GM19023 (cell line): ENCODE data around the gene PVR.
"Not testable (repeated sequence)": the region's sequence is repeated elsewhere in the genome, so short reads cannot be mapped to it uniquely, and the experiment has no call there.

Experiments used
- ATAC-seq: cut with Tn5 transposase; IDR thresholded peaks from one replicate; pipeline ENCODE4 v1.9.1; 2021; ENCODE audit warnings: mild to moderate bottlenecking, moderate library complexity; ENCODE audit not compliant: unreplicated experiment

The PVR gene

GRCh38 chr19:44645407-44646048, 1.8 kb downstream of the PVR start:
- ATAC-seq, result no peak

- no peak for ATAC-seq
These were observed 2.3 kb downstream of the PVR start for GRCh38 chr19:44646049-44646416.

- no peak for ATAC-seq
These were observed 3.4 kb downstream of the PVR start for GRCh38 chr19:44647144-44647543.

- no peak for ATAC-seq
These were observed 5.0 kb downstream of the PVR start for GRCh38 chr19:44648631-44649251.

GRCh38 chr19:44649578-44650145, 6.0 kb downstream of the PVR start:
- no peak for ATAC-seq

- no peak for ATAC-seq
These were observed 9.6 kb downstream of the PVR start for GRCh38 chr19:44653343-44653742.

GRCh38 chr19:44653977-44654774, 10.5 kb downstream of the PVR start:
- ATAC-seq, result peak; percentile 76

- ATAC-seq, result no peak
These were observed 13.7 kb downstream of the PVR start for GRCh38 chr19:44657211-44657921.

- ATAC-seq, result no peak
These were observed 14.5 kb downstream of the PVR start for GRCh38 chr19:44658069-44658733.

GRCh38 chr19:44660081-44660480, 16.4 kb downstream of the PVR start:
- ATAC-seq, result no peak

- ATAC-seq, result no peak
These were observed 17.5 kb downstream of the PVR start for GRCh38 chr19:44661205-44661604.

- ATAC-seq, result no peak
These were observed 18.2 kb downstream of the PVR start for GRCh38 chr19:44661904-44662303.

GRCh38 chr19:44662691-44663385, 19.1 kb downstream of the PVR start:
- ATAC-seq, result no peak

- no peak for ATAC-seq
These were observed 20.3 kb downstream of the PVR start for GRCh38 chr19:44663996-44664395.

- no peak for ATAC-seq
These were observed 21.3 kb downstream of the PVR start for GRCh38 chr19:44664976-44665375.

- ATAC-seq, result no peak
These were observed 23.3 kb downstream of the PVR start for GRCh38 chr19:44666852-44667556.

- ATAC-seq, result no peak
These were observed 25.5 kb downstream of the PVR start for GRCh38 chr19:44668985-44669764.

GRCh38 chr19:44670027-44670426, 26.3 kb downstream of the PVR start:
- ATAC-seq, result not testable (repeated sequence)

- no peak for ATAC-seq
These were observed 27.7 kb downstream of the PVR start, which contains the start of gene CEACAM19 for GRCh38 chr19:44671400-44671799. TSS of gene CEACAM19 (plus strand) at chr19:44671482. CDS start at chr19:44671932, 450 bp downstream.
